ENCODE data around the gene ANXA6. TPM values are rescaled to one million over a fixed set of nuclear protein-coding genes. Genes with fewer than 3 reads are reported as not detected.

The ANXA6 gene
- total RNA-seq, 3 donors from 2014 or later (not counting 1 experiment from before 2014, with no cell fraction given): 504 to 629 (median 535) TPM

- H3K36me3 ChIP-seq (ENCODE audit: control insufficient read depth, insufficient read depth, low read length): peaks cover 98% of the 10 kb centered on the region
- no peak for TF ChIP-seq CTCF (IDR thresholded peaks at IDR 0.05)
- H3K4me1 Mint-ChIP-seq: peaks cover 27 to 56% of the 10 kb centered on the region in 2 donors
- H3K4me3 Mint-ChIP-seq: no peak overlapping the region
- H3K27me3 Mint-ChIP-seq (ENCODE audit: low read depth in 2 of 2): no peaks in the 10 kb centered on the region
- DNase-seq (no peak), ATAC-seq (no peak)
- no peaks in the 10 kb centered on the region for H3K9me3 Mint-ChIP-seq
- 57% methylated on average over 4 of the region's 4 CpGs for WGBS (ENCODE audit: insufficient coverage)
- peaks cover 56% of the 10 kb centered on the region for H3K36me3 Mint-ChIP-seq
- intact Hi-C loops (cut with micrococcal nuclease): no loop called here
- H3K27ac ChIP-seq (ENCODE audit: low read length): no peak overlapping the region
- no peaks in the 10 kb centered on the region for H3K9me3 ChIP-seq (ENCODE audit: control insufficient read depth, insufficient read depth, low read length)
- H3K4me1 ChIP-seq (ENCODE audit: control insufficient read depth, insufficient read depth, low read length): peaks cover 25% of the 10 kb centered on the region
- H3K27ac Mint-ChIP-seq: peak overlapping the region; percentile 24 to 82
- H3K27me3 ChIP-seq (ENCODE audit: control insufficient read depth, insufficient read depth, low read length): no peaks in the 10 kb centered on the region
- H3K4me3 ChIP-seq (ENCODE audit: low read length): no peak overlapping the region
Observed at GRCh38 chr5:151132963-151133362, 24.6 kb downstream of the ANXA6 start.

DNA sequence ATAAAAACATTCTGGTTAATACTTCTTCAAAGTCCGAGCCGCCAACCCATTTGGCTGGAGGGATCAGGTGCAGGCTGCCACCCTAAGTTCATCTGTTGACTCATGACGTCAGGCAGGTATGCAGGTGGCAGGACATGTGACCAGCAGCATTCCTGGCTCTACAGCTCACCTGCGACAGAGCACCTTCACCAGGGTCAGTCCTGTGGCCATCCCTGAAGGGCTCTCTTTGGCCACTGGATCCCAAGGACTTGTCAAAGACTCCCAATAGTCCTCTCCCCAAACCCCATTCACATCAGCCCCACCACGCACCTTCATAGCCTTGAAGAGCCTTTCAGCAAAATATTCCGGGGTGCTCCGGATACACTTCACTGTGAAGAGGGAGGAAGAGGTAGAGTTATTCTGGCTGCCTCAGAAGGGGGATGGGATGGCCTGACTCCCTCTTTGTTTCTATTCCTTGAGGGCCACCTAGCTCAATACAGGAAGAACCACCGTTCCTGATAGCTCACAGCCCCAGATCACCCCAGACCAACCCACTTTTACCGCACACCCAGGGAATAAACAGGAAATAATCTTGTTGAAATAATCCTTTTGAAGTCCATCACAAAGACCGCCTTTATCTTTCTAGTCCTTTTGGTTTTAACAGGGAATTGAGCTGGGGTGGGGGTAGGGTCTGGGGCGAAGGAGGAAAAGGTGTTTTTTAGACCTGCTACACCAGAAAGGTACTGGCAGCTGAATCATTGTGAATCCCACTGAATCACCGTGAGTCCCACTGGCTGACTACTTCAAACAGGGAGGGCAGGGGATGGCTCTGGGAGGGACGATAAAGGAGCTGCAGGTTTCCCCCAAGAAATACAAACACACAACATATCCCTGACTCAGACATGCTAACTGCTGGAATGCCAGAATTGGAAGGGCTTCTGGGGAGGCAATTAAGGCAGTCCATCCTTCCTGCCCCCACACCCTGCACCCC lies 26.4 kb downstream of the ANXA6 start:
- Mint-ChIP-seq H3K9me3 (no peaks in the 10 kb centered on the region), H3K27me3 (ENCODE audit: low read depth in 2 of 2) (no peaks in the 10 kb centered on the region), H3K27ac (peak overlapping the region; percentile 71 to 82), H3K4me1 (peaks cover 26 to 56% of the 10 kb centered on the region in 2 donors), H3K4me3 (no peak overlapping the region), H3K36me3 (peaks cover 48% of the 10 kb centered on the region)
- Histone ChIP-seq H3K4me3 (ENCODE audit: low read length) (no peak overlapping the region), H3K27ac (ENCODE audit: low read length) (no peak overlapping the region), H3K27me3 (ENCODE audit: control insufficient read depth, insufficient read depth, low read length) (no peaks in the 10 kb centered on the region), H3K9me3 (ENCODE audit: control insufficient read depth, insufficient read depth, low read length) (no peaks in the 10 kb centered on the region), H3K36me3 (ENCODE audit: control insufficient read depth, insufficient read depth, low read length) (peaks cover 97% of the 10 kb centered on the region), H3K4me1 (ENCODE audit: control insufficient read depth, insufficient read depth, low read length) (peaks cover 29% of the 10 kb centered on the region)
- ATAC-seq: no peak
- WGBS (ENCODE audit: insufficient coverage): 87% methylated on average over 13 of the region's 13 CpGs
- DNase-seq: no peak
- TF ChIP-seq CTCF (IDR thresholded peaks at IDR 0.05): no peak
- intact Hi-C loops (cut with micrococcal nuclease): no loop called here

GRCh38 chr5:151130235-151130921 lies 27.2 kb downstream of the ANXA6 start:
- H3K27me3 Mint-ChIP-seq (ENCODE audit: low read depth in 2 of 2): no peaks in the 10 kb centered on the region
- no peak overlapping the region for H3K4me3 Mint-ChIP-seq
- peaks cover 40% of the 10 kb centered on the region for H3K36me3 Mint-ChIP-seq
- ATAC-seq: no peak
- Histone ChIP-seq H3K36me3 (ENCODE audit: control insufficient read depth, insufficient read depth, low read length) (peaks cover 97% of the 10 kb centered on the region), H3K27ac (ENCODE audit: low read length) (no peak overlapping the region), H3K9me3 (ENCODE audit: control insufficient read depth, insufficient read depth, low read length) (no peaks in the 10 kb centered on the region), H3K4me1 (ENCODE audit: control insufficient read depth, insufficient read depth, low read length) (peaks cover 36% of the 10 kb centered on the region), H3K27me3 (ENCODE audit: control insufficient read depth, insufficient read depth, low read length) (no peaks in the 10 kb centered on the region), H3K4me3 (ENCODE audit: low read length) (no peak overlapping the region)
- H3K9me3 Mint-ChIP-seq: no peaks in the 10 kb centered on the region
- peaks cover 35 to 59% of the 10 kb centered on the region in 2 donors for H3K4me1 Mint-ChIP-seq
- DNase-seq: no peak
- TF ChIP-seq CTCF (IDR thresholded peaks at IDR 0.05): no peak
- intact Hi-C loops (cut with micrococcal nuclease): no loop called here
- peak overlapping the region; percentile 71 to 82 for H3K27ac Mint-ChIP-seq
- 98% methylated on average over 8 of the region's 8 CpGs for WGBS (ENCODE audit: insufficient coverage)

Measured in natural killer cell (primary cell).